Loucy (cell line): ENCODE data around the gene NGEF.

Experiments used
- H2AFZ ChIP-seq: fragments of 200-600 bp; sonication (generic); 2 replicates; pipeline ENCODE4 v1.6.0; 2016; ENCODE audit warnings: antibody characterized with exemption, mild to moderate bottlenecking, low read length, moderate library complexity
- H3F3A ChIP-seq: fragments of 200-600 bp; 2 replicates; pipeline ENCODE4 v1.6.0; 2016; ENCODE audit warnings: antibody characterized with exemption, low read depth, mild to moderate bottlenecking
- H3K27me3 ChIP-seq: fragments of 200-600 bp; sonication (generic); 2 replicates; pipeline ENCODE4 v1.6.1; 2014; ENCODE audit warnings: low read length, mild to moderate bottlenecking; ENCODE audit not compliant: insufficient read depth, poor library complexity, severe bottlenecking
- H3K36me3 ChIP-seq: fragments of 200-600 bp; sonication (generic); 2 replicates; pipeline ENCODE4 v1.6.1; 2016; ENCODE audit warnings: low read length; ENCODE audit not compliant: insufficient read depth
- H3K4me1 ChIP-seq: fragments of 200-600 bp; sonication (generic); 2 replicates; pipeline ENCODE4 v1.5.1; 2014; ENCODE audit warnings: low read length, mild to moderate bottlenecking; ENCODE audit not compliant: insufficient read depth, poor library complexity, severe bottlenecking
- H3K4me2 ChIP-seq: fragments of 200-600 bp; sonication (generic); 2 replicates; pipeline ENCODE4 v1.6.0; 2014; ENCODE audit warnings: antibody characterized with exemption, low read length, low read depth, mild to moderate bottlenecking; ENCODE audit not compliant: poor library complexity, severe bottlenecking
- H3K4me3 ChIP-seq: fragments of 200-600 bp; sonication (generic); 2 replicates; pipeline ENCODE4 v1.5.1; 2014; ENCODE audit warnings: low read length, mild to moderate bottlenecking, mixed read lengths; ENCODE audit not compliant: poor library complexity, severe bottlenecking
- H3K79me2 ChIP-seq: fragments of 200-600 bp; sonication (generic); 2 replicates; pipeline ENCODE4 v1.6.1; 2014; ENCODE audit warnings: low read length; ENCODE audit not compliant: insufficient read depth
- H3K9ac ChIP-seq: fragments of 200-600 bp; sonication (generic); 2 replicates; pipeline ENCODE4 v1.6.0; 2014; ENCODE audit warnings: mild to moderate bottlenecking, low read depth, low read length, moderate library complexity; ENCODE audit not compliant: poor library complexity, severe bottlenecking
- H3K9me2 ChIP-seq: fragments of 200-600 bp; sonication (generic); replicated peaks from 2 replicates; pipeline ENCODE4 v1.6.1; 2016; ENCODE audit warnings: low read depth, low read length, mixed read lengths
- H3K9me3 ChIP-seq: fragments of 200-600 bp; sonication (generic); 2 replicates; pipeline ENCODE4 v1.6.1; 2014; ENCODE audit warnings: mild to moderate bottlenecking, antibody characterized with exemption, low read length, low read depth; ENCODE audit not compliant: insufficient read depth
- H4K20me1 ChIP-seq: fragments of 200-600 bp; sonication (generic); 2 replicates; pipeline ENCODE4 v1.6.0; 2014; ENCODE audit warnings: antibody characterized with exemption, low read length, mild to moderate bottlenecking; ENCODE audit not compliant: insufficient read depth, poor library complexity, severe bottlenecking
- CTCF ChIP-seq: fragments of 200-600 bp; sonication (generic); conservative IDR thresholded peaks from 2 replicates; pipeline ENCODE4 v1.5.1; 2014; ENCODE audit warnings: mild to moderate bottlenecking, antibody characterized with exemption, low read length
- EZH2phosphoT487 ChIP-seq: fragments of 200-600 bp; IDR thresholded peaks from 2 replicates; pipeline ENCODE4 v1.6.1; 2018; ENCODE audit warnings: antibody characterized with exemption, mild to moderate bottlenecking, moderate library complexity, borderline replicate concordance

NGEF gene

GRCh38 chr2:232954691-232955090 lies 58.4 kb downstream of the NGEF start:
- Histone ChIP-seq H3K4me3 (no peak overlapping the region), H2AFZ (no peak overlapping the region), H4K20me1 (no peaks in the 10 kb centered on the region), H3K9ac (no peak overlapping the region), H3K4me1 (no peaks in the 10 kb centered on the region), H3K9me2 (no peaks in the 10 kb centered on the region), H3K4me2 (no peak overlapping the region), H3F3A (no peaks in the 10 kb centered on the region), H3K9me3 (no peaks in the 10 kb centered on the region), H3K36me3 (no peaks in the 10 kb centered on the region), H3K79me2 (no peaks in the 10 kb centered on the region), H3K27me3 (no peaks in the 10 kb centered on the region)
- no peak for TF ChIP-seq EZH2phosphoT487
- TF ChIP-seq CTCF: no peak

DNA sequence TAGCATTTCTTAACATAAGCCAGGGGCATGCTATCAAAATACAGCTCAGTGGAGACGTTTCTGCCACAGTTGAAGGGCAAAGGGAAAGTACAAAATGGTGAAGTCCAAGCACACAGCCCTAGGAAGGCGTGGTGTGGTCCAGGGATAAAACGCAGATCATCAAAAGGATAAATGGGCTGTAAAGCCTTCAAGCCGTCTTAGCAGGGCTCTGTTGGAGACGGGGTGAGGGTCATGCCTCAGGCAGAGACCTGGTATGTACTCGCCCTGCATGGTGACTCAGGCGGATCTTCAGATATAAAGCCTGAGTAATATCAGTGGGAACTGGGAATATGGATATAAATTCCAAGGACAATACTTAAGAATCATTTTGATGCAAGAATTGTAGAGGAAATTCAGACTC lies 61.2 kb downstream of the NGEF start:
- Histone ChIP-seq H2AFZ (no peak overlapping the region), H3K27me3 (no peaks in the 10 kb centered on the region), H3K4me1 (no peaks in the 10 kb centered on the region), H3K4me3 (no peak overlapping the region), H3K4me2 (no peak overlapping the region), H3K36me3 (no peaks in the 10 kb centered on the region), H3K9ac (no peak overlapping the region), H3K9me3 (no peaks in the 10 kb centered on the region), H4K20me1 (no peaks in the 10 kb centered on the region), H3K9me2 (no peaks in the 10 kb centered on the region), H3F3A (no peaks in the 10 kb centered on the region), H3K79me2 (no peaks in the 10 kb centered on the region)
- no peak for TF ChIP-seq CTCF
- no peak for TF ChIP-seq EZH2phosphoT487

- Histone ChIP-seq H3F3A (no peaks in the 10 kb centered on the region), H3K4me2 (no peak overlapping the region), H3K4me1 (no peaks in the 10 kb centered on the region), H3K9me2 (no peaks in the 10 kb centered on the region), H3K79me2 (no peaks in the 10 kb centered on the region), H3K9ac (no peak overlapping the region), H3K9me3 (no peaks in the 10 kb centered on the region), H3K27me3 (no peaks in the 10 kb centered on the region), H2AFZ (no peak overlapping the region), H3K4me3 (no peak overlapping the region), H3K36me3 (no peaks in the 10 kb centered on the region), H4K20me1 (no peaks in the 10 kb centered on the region)
- TF ChIP-seq EZH2phosphoT487: no peak
- TF ChIP-seq CTCF: no peak
Observed at GRCh38 chr2:232951181-232951580, 61.9 kb downstream of the NGEF start.
